Endodermal cell (in vitro differentiated cells): ENCODE data around the gene ARHGAP10. TPM values are rescaled to one million over a fixed set of nuclear protein-coding genes. Genes with fewer than 3 reads are reported as not detected.

Experiments used
- DNase-seq: peaks from one replicate; pipeline ENCODE4 v3.0.0-alpha.2; 2017
- H3K27ac ChIP-seq: 2 replicates; pipeline ENCODE4 v1.5.1; 2013; ENCODE audit warnings: mild to moderate bottlenecking, low read depth, low read length, moderate library complexity
- H3K27me3 ChIP-seq: 2 replicates; pipeline ENCODE4 v1.6.1; 2013; ENCODE audit warnings: mild to moderate bottlenecking, low read length, moderate library complexity; ENCODE audit not compliant: insufficient read depth, control insufficient read depth, poor library complexity, severe bottlenecking
- H3K36me3 ChIP-seq: 2 replicates; pipeline ENCODE4 v1.7.0; 2013; ENCODE audit warnings: mild to moderate bottlenecking, low read length, moderate library complexity; ENCODE audit not compliant: control insufficient read depth, insufficient read depth
- H3K4me1 ChIP-seq: one replicate; pipeline ENCODE4 v1.7.0; 2013; ENCODE audit warnings: low read length; ENCODE audit not compliant: control insufficient read depth, insufficient read depth
- H3K4me3 ChIP-seq: 2 replicates; pipeline ENCODE4 v1.5.1; 2013; ENCODE audit warnings: mild to moderate bottlenecking, low read length, moderate library complexity
- H3K9ac ChIP-seq: 2 replicates; pipeline ENCODE4 v1.6.1; 2013; ENCODE audit warnings: mild to moderate bottlenecking, low read length, moderate library complexity; ENCODE audit not compliant: poor library complexity, severe bottlenecking; ENCODE audit errors: extremely low read depth
- H3K9me3 ChIP-seq: 2 replicates; pipeline ENCODE4 v1.6.1; 2013; ENCODE audit warnings: mild to moderate bottlenecking, low read length, moderate library complexity; ENCODE audit not compliant: control insufficient read depth
- H3K27ac Mint-ChIP-seq: 2 replicates; pipeline ENCODE4 v1.8.0; 2020; ENCODE audit warnings: mixed read lengths
- H3K27me3 Mint-ChIP-seq: 2 replicates; pipeline ENCODE4 v1.8.0; 2021; ENCODE audit warnings: mild to moderate bottlenecking, mixed read lengths; ENCODE audit not compliant: insufficient read depth
- H3K36me3 Mint-ChIP-seq: 2 replicates; pipeline ENCODE4 v1.8.0; 2020; ENCODE audit warnings: low read depth, mixed read lengths
- H3K4me1 Mint-ChIP-seq: 2 replicates; pipeline ENCODE4 v1.8.0; 2020; ENCODE audit warnings: mixed read lengths
- H3K4me3 Mint-ChIP-seq: 2 replicates; pipeline ENCODE4 v1.8.0; 2020; ENCODE audit warnings: mild to moderate bottlenecking, moderate library complexity, mixed read lengths
- H3K9me3 Mint-ChIP-seq: 2 replicates; pipeline ENCODE4 v1.8.0; 2020; ENCODE audit warnings: mild to moderate bottlenecking, mixed read lengths
- CTCF ChIP-seq: fragments of 200-600 bp; sonication (generic); conservative IDR thresholded peaks from 2 replicates; pipeline ENCODE4 v1.5.0; 2021; ENCODE audit warnings: antibody characterized with exemption, mild to moderate bottlenecking
- WGBS, 2 experiments: methylation state at CpG; one replicate each; pipeline versions ENCODE4 v1.1.5 to v1.1.7; 2013; ENCODE audit warnings: missing lambda C conversion rate in 2 of 2, mixed read lengths in 1 of 2; ENCODE audit not compliant: insufficient coverage in 1 of 2, insufficient read length in 1 of 2; 5-methylcytosine and 5-hydroxymethylcytosine counted together
- total RNA-seq, 2 donors: library from RNA; stranded (reverse); fragmentation: NEBNext Ultra II Directional in 1 of 2; extraction: Animal tissue kit (Norgen Biotek cat#: 25700) in 1 of 2; gene quantifications; 2 replicates in 1 of 2; 3 replicates in 1 of 2; pipeline ENCODE4 v1.2.1, GENCODE V29; 2021

ARHGAP10 gene
- total RNA-seq, 2 donors from 2014 or later: 9.1 to 11.8 TPM

DNA sequence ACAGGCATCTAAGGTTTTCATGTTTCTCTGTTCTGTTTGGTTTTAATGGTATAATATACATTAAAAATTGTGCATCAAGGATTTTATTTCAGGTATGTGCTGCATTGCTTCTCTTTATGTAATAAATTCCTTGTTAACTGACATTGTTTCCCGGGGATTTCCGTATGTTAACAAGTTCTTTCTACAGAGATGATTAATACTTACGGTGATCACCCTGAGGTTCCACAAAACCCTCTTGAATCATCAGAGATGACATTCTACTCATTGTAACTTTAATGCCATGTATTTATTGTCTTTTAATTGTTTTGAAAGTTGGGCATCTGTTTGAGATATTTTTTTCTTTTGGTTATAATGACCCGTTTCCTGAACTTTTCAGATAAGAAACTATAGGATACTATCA lies 37.5 kb downstream of the ARHGAP10 start:
- no peaks in the 10 kb centered on the region for H3K9me3 ChIP-seq
- DNase-seq: no peak
- no peak overlapping the region for H3K27ac ChIP-seq
- Mint-ChIP-seq H3K27ac (no peak overlapping the region), H3K27me3 (no peaks in the 10 kb centered on the region), H3K4me3 (no peak overlapping the region), H3K4me1 (peaks cover 25% of the 10 kb centered on the region), H3K9me3 (no peaks in the 10 kb centered on the region), H3K36me3 (no peaks in the 10 kb centered on the region)
- WGBS, 2 experiments: 92 to 94% methylated on average over 4 of the region's 4 CpGs
- no peak overlapping the region for H3K4me3 ChIP-seq
- TF ChIP-seq CTCF: no peak
- no peaks in the 10 kb centered on the region for H3K36me3 ChIP-seq
- peaks cover 8% of the 10 kb centered on the region for H3K4me1 ChIP-seq
- H3K9ac ChIP-seq: no peak overlapping the region
- no peaks in the 10 kb centered on the region for H3K27me3 ChIP-seq

- Mint-ChIP-seq H3K4me1 (peaks cover 25% of the 10 kb centered on the region), H3K9me3 (no peaks in the 10 kb centered on the region), H3K27ac (no peak overlapping the region), H3K4me3 (no peak overlapping the region), H3K27me3 (no peaks in the 10 kb centered on the region), H3K36me3 (no peaks in the 10 kb centered on the region)
- H3K27me3 ChIP-seq: no peaks in the 10 kb centered on the region
- peaks cover 8% of the 10 kb centered on the region for H3K4me1 ChIP-seq
- no peak overlapping the region for H3K27ac ChIP-seq
- no peaks in the 10 kb centered on the region for H3K36me3 ChIP-seq
- no peaks in the 10 kb centered on the region for H3K9me3 ChIP-seq
- WGBS, 2 experiments: 84 to 92% methylated on average over 2 of the region's 2 CpGs
- no peak overlapping the region for H3K9ac ChIP-seq
- no peak overlapping the region for H3K4me3 ChIP-seq
- no peak for DNase-seq
- no peak for TF ChIP-seq CTCF
Measured at GRCh38 chr4:147770831-147771230, 38.9 kb downstream of the ARHGAP10 start.

- Mint-ChIP-seq H3K9me3 (no peaks in the 10 kb centered on the region), H3K4me1 (peaks cover 25% of the 10 kb centered on the region), H3K27me3 (no peaks in the 10 kb centered on the region), H3K36me3 (no peaks in the 10 kb centered on the region), H3K4me3 (no peak overlapping the region), H3K27ac (no peak overlapping the region)
- no peaks in the 10 kb centered on the region for H3K36me3 ChIP-seq
- H3K27me3 ChIP-seq: no peaks in the 10 kb centered on the region
- DNase-seq: no peak
- no peak overlapping the region for H3K4me3 ChIP-seq
- WGBS, 2 experiments: 83 to 91% methylated on average over 8 of the region's 8 CpGs
- TF ChIP-seq CTCF: no peak
- no peak overlapping the region for H3K9ac ChIP-seq
- peaks cover 8% of the 10 kb centered on the region for H3K4me1 ChIP-seq
- no peaks in the 10 kb centered on the region for H3K9me3 ChIP-seq
- H3K27ac ChIP-seq: no peak overlapping the region
Measured at GRCh38 chr4:147772056-147772455, 40.2 kb downstream of the ARHGAP10 start.
